ENCODE measurements around the gene LRRC27. TPM values are rescaled to one million over a fixed set of nuclear protein-coding genes. Genes with fewer than 3 reads are reported as not detected.

LRRC27 gene
- total RNA-seq, 4 donors from 2014 or later, result 5.9 to 69.5 (median 8.3) TPM; not detected in 1

GRCh38 chr10:132345345-132345744 is 13.4 kb downstream of the LRRC27 start:
- 92 to 93% methylated on average over 7 of the region's 7 CpGs for WGBS, 2 donors (ENCODE audit: low coverage in 1 of 2)
- in situ Hi-C loops (cut with MboI; ENCODE audit: low pct_ligation_motif_present in 1 of 4, low pct_unique_long_range_greater_than_20kb in 1 of 4, low sequenced_read_pairs in 3 of 4), result loop anchor here (5.0 to 25.0 kb wide), 3 partner anchors 108 to 123 kb away; no protein-coding TSS in a partner anchor
- Histone ChIP-seq H3K27ac (no peak overlapping the region), H3K36me3 (no peaks in the 10 kb centered on the region), H3K27me3 (no peaks in the 10 kb centered on the region), H3K9me3 (no peaks in the 10 kb centered on the region), H3K4me1 (no peaks in the 10 kb centered on the region), H3K4me3 (no peak overlapping the region)
- TF ChIP-seq EP300 (IDR thresholded peaks at IDR 0.05; ENCODE audit: low read depth) (no peak), POLR2A (IDR thresholded peaks at IDR 0.05) (no peak), POLR2AphosphoS5 (IDR thresholded peaks at IDR 0.05) (no peak), CTCF (IDR thresholded peaks at IDR 0.05) (no peak)
- intact Hi-C loops (cut with DNase I; ENCODE audit: low total_unique reads), result no loop called here
- DNase-seq, result no peak

GRCh38 chr10:132346806-132347205 is 14.8 kb downstream of the LRRC27 start:
- WGBS, 2 donors (ENCODE audit: low coverage in 1 of 2), result 73 to 88% methylated on average over 1 to 9 of the region's 9 CpGs
- in situ Hi-C loops (cut with MboI; ENCODE audit: low pct_ligation_motif_present in 1 of 4, low pct_unique_long_range_greater_than_20kb in 1 of 4, low sequenced_read_pairs in 3 of 4) (loop anchor here (5.0 to 25.0 kb wide), 3 partner anchors 110 to 125 kb away; no protein-coding TSS in a partner anchor), intact Hi-C loops (cut with DNase I; ENCODE audit: low total_unique reads) (no loop called here)
- Histone ChIP-seq H3K27ac (no peak overlapping the region), H3K27me3 (no peaks in the 10 kb centered on the region), H3K4me3 (no peak overlapping the region), H3K9me3 (no peaks in the 10 kb centered on the region), H3K4me1 (no peaks in the 10 kb centered on the region), H3K36me3 (no peaks in the 10 kb centered on the region)
- no peak for TF ChIP-seq POLR2A (IDR thresholded peaks at IDR 0.05)
- no peak for TF ChIP-seq POLR2AphosphoS5 (IDR thresholded peaks at IDR 0.05)
- no peak for TF ChIP-seq CTCF (IDR thresholded peaks at IDR 0.05)
- no peak for DNase-seq

- no peak overlapping the region for H3K4me3 ChIP-seq
- no peaks in the 10 kb centered on the region for H3K4me1 ChIP-seq
- 85 to 87% methylated on average over 3 to 23 of the region's 23 CpGs for WGBS, 2 donors (ENCODE audit: low coverage in 1 of 2)
- no peaks in the 10 kb centered on the region for H3K27me3 ChIP-seq
- no peak overlapping the region for H3K27ac ChIP-seq
- no peak for TF ChIP-seq CTCF (IDR thresholded peaks at IDR 0.05)
- TF ChIP-seq POLR2AphosphoS5 (IDR thresholded peaks at IDR 0.05), result no peak
- no peak for TF ChIP-seq EP300 (IDR thresholded peaks at IDR 0.05; ENCODE audit: low read depth)
- TF ChIP-seq POLR2A (IDR thresholded peaks at IDR 0.05), result no peak
- in situ Hi-C loops (cut with MboI; ENCODE audit: low pct_ligation_motif_present in 1 of 4, low pct_unique_long_range_greater_than_20kb in 1 of 4, low sequenced_read_pairs in 3 of 4), result loop anchor here (5.0 to 25.0 kb wide), 3 partner anchors 110 to 125 kb away; no protein-coding TSS in a partner anchor
- intact Hi-C loops (cut with DNase I; ENCODE audit: low total_unique reads), result no loop called here
- no peak for DNase-seq
- no peaks in the 10 kb centered on the region for H3K9me3 ChIP-seq
- no peaks in the 10 kb centered on the region for H3K36me3 ChIP-seq
Observed at GRCh38 chr10:132347211-132347930, 15.4 kb downstream of the LRRC27 start.

GRCh38 chr10:132347931-132348267 is 15.9 kb downstream of the LRRC27 start:
- in situ Hi-C loops (cut with MboI; ENCODE audit: low pct_ligation_motif_present in 1 of 4, low pct_unique_long_range_greater_than_20kb in 1 of 4, low sequenced_read_pairs in 3 of 4), result loop anchor here (5.0 to 25.0 kb wide), 3 partner anchors 111 to 126 kb away; no protein-coding TSS in a partner anchor
- WGBS, 2 donors (ENCODE audit: low coverage in 1 of 2), result 91% methylated on average over 13 of the region's 13 CpGs; no CpG with 5 or more reads in 1 of the 2 donors

More at GRCh38 chr10:132347931-132348267, 15.9 kb downstream of the LRRC27 start:
- Histone ChIP-seq H3K36me3 (no peaks in the 10 kb centered on the region), H3K27ac (no peak overlapping the region), H3K27me3 (no peaks in the 10 kb centered on the region), H3K4me1 (no peaks in the 10 kb centered on the region), H3K4me3 (no peak overlapping the region), H3K9me3 (no peaks in the 10 kb centered on the region)
- no peak for DNase-seq
- TF ChIP-seq POLR2AphosphoS5 (IDR thresholded peaks at IDR 0.05) (no peak), EP300 (IDR thresholded peaks at IDR 0.05; ENCODE audit: low read depth) (no peak), CTCF (IDR thresholded peaks at IDR 0.05) (no peak), POLR2A (IDR thresholded peaks at IDR 0.05) (no peak)
- intact Hi-C loops (cut with DNase I; ENCODE audit: low total_unique reads), result no loop called here

All from transverse colon (tissue), 4 donors.